ENCODE data around the gene OAF.

DNA sequence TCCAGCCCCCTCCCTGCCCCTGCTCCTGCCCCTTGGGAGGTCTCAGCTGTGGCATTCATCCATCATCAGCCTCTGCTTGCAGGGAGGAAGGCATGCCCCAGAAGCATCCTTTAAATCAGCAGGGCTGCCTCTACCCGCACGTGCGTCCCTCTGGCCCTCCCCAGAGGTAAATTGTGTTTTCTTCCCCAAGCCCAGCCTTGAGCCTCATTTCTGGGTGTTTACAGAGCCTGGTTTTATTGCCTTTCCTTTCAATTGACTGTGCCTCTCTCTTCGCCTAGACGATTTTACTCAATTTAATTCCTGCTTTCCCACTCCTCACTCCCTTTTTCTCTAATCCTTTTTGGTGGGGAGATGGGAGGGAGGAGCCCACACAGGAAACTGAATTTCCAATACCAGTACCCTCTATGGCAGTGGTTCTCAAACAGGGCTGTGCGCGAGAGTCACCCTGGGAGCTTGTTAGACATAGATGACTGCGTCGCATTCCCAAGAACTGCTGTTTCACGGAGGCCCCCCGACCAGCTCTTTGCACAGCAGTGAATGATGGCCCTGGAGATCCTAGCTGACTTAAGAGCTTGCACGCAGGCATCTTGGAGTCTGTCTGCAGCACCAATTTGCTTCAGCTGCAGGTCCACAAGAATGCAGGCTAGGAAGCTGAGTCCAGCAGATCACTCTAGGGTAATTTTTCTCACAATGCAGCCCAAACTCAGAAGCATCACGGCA, 15.1 kb upstream of the OAF start:
- TF ChIP-seq, protein P1, sequence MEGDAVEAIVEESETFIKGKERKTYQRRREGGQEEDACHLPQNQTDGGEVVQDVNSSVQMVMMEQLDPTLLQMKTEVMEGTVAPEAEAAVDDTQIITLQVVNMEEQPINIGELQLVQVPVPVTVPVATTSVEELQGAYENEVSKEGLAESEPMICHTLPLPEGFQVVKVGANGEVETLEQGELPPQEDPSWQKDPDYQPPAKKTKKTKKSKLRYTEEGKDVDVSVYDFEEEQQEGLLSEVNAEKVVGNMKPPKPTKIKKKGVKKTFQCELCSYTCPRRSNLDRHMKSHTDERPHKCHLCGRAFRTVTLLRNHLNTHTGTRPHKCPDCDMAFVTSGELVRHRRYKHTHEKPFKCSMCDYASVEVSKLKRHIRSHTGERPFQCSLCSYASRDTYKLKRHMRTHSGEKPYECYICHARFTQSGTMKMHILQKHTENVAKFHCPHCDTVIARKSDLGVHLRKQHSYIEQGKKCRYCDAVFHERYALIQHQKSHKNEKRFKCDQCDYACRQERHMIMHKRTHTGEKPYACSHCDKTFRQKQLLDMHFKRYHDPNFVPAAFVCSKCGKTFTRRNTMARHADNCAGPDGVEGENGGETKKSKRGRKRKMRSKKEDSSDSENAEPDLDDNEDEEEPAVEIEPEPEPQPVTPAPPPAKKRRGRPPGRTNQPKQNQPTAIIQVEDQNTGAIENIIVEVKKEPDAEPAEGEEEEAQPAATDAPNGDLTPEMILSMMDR (IDR thresholded peaks at IDR 0.05; ENCODE audit: low read depth, low read length, poor library complexity, severe bottlenecking) = no peak
- no peak for TF ChIP-seq EZH2phosphoT487 (IDR thresholded peaks at IDR 0.05; ENCODE audit: borderline replicate concordance, low read length)

All from DOHH2 (cell line).